ENCODE results near the gene TMEM17.
A peak's percentile ranks its signal among the peaks of the same experiment; 100 is the strongest.

The TMEM17 gene

GRCh38 chr2:62460175-62460574, 45.8 kb downstream of the TMEM17 start:
- TF ChIP-seq CTCF (conservative IDR thresholded peaks at IDR 0.05; ENCODE audit: low read depth, low read length): no peak
- no peak for DNase-seq (ENCODE audit: low read depth)

GRCh38 chr2:62459672-62460071, 46.3 kb downstream of the TMEM17 start:
- H3K4me3 ChIP-seq (ENCODE audit: low read length): no peak overlapping the region
- TF ChIP-seq CTCF (conservative IDR thresholded peaks at IDR 0.05; ENCODE audit: low read depth, low read length): no peak
- DNase-seq (ENCODE audit: low read depth): no peak

More at GRCh38 chr2:62460175-62460574, 45.8 kb downstream of the TMEM17 start:
- H3K4me3 ChIP-seq (ENCODE audit: low read length): no peak overlapping the region

GRCh38 chr2:62459106-62459505, 46.9 kb downstream of the TMEM17 start:
- DNase-seq (ENCODE audit: low read depth): peak; percentile 34
- no peak for TF ChIP-seq CTCF (conservative IDR thresholded peaks at IDR 0.05; ENCODE audit: low read depth, low read length)
- no peak overlapping the region for H3K4me3 ChIP-seq (ENCODE audit: low read length)

- no peak for DNase-seq (ENCODE audit: low read depth)
- no peak for TF ChIP-seq CTCF (conservative IDR thresholded peaks at IDR 0.05; ENCODE audit: low read depth, low read length)
- no peak overlapping the region for H3K4me3 ChIP-seq (ENCODE audit: low read length)
These were observed 47.3 kb downstream of the TMEM17 start for GRCh38 chr2:62458671-62459081.

GRCh38 chr2:62458206-62458641, 47.8 kb downstream of the TMEM17 start:
- no peak overlapping the region for H3K4me3 ChIP-seq (ENCODE audit: low read length)
- no peak for DNase-seq (ENCODE audit: low read depth)
- TF ChIP-seq CTCF (conservative IDR thresholded peaks at IDR 0.05; ENCODE audit: low read depth, low read length): no peak

GRCh38 chr2:62457556-62457955, 48.4 kb downstream of the TMEM17 start:
- DNase-seq (ENCODE audit: low read depth): no peak
- no peak for TF ChIP-seq CTCF (conservative IDR thresholded peaks at IDR 0.05; ENCODE audit: low read depth, low read length)
- H3K4me3 ChIP-seq (ENCODE audit: low read length): peak overlapping the region; percentile 65

- H3K4me3 ChIP-seq (ENCODE audit: low read length): peak overlapping the region; percentile 65
- peak; percentile 76 for TF ChIP-seq CTCF (conservative IDR thresholded peaks at IDR 0.05; ENCODE audit: low read depth, low read length)
- no peak for DNase-seq (ENCODE audit: low read depth)
These were observed 49.1 kb downstream of the TMEM17 start for GRCh38 chr2:62456721-62457539.

Data from retinal pigment epithelial cell (primary cell).